Lung (tissue), 12 donors: ENCODE results near the gene ORM2. TPM values are rescaled to one million over a fixed set of nuclear protein-coding genes. Genes with fewer than 3 reads are reported as not detected.

Experiments used
- ATAC-seq: fragments of 200-7000 bp; cut with Tn5 transposase; one replicate; pipeline ENCODE4 v1.9.1; 2020; ENCODE audit warnings: moderate number of reproducible peaks; ENCODE audit not compliant: insufficient read depth, low FRiP score
- DNase-seq, 3 donors: peaks; one replicate each; pipeline ENCODE4 v3.0.0-alpha.2; 2013 to 2017
- H3K27ac ChIP-seq, 2 donors: one replicate each; pipeline ENCODE4 v1.5.1; 2013; ENCODE audit warnings: mild to moderate bottlenecking in 2 of 2, moderate library complexity in 2 of 2, control low read depth in 1 of 2, inconsistent platforms in 1 of 2, low read depth in 1 of 2, low read length in 1 of 2
- H3K27me3 ChIP-seq, 3 donors: one replicate each; pipeline ENCODE4 v1.5.1; 2013; ENCODE audit warnings: low read length in 2 of 3; ENCODE audit not compliant: control insufficient read depth in 3 of 3, insufficient read depth in 3 of 3
- H3K36me3 ChIP-seq, 4 donors: one replicate each; pipeline ENCODE4 v1.5.1; 2013; ENCODE audit warnings: low read length in 4 of 4, mild to moderate bottlenecking in 1 of 4, moderate library complexity in 1 of 4; ENCODE audit not compliant: control insufficient read depth in 4 of 4, insufficient read depth in 4 of 4
- H3K4me1 ChIP-seq, 5 donors: one replicate each; pipeline ENCODE4 v1.5.1; 2013; ENCODE audit warnings: low read length in 5 of 5, mild to moderate bottlenecking in 2 of 5, moderate library complexity in 1 of 5; ENCODE audit not compliant: control insufficient read depth in 5 of 5, insufficient read depth in 5 of 5
- H3K4me3 ChIP-seq: one replicate; pipeline ENCODE4 v1.5.1; 2013; ENCODE audit warnings: mild to moderate bottlenecking, control low read depth, moderate library complexity
- H3K9ac ChIP-seq, 2 donors: one replicate each; pipeline ENCODE4 v1.5.1; 2013; ENCODE audit warnings: low read length in 2 of 2, control low read depth in 1 of 2; ENCODE audit not compliant: insufficient read depth in 1 of 2
- H3K9me3 ChIP-seq, 4 donors: one replicate each; pipeline ENCODE4 v1.5.1; 2013; ENCODE audit warnings: low read length in 3 of 4, mild to moderate bottlenecking in 1 of 4, moderate library complexity in 1 of 4; ENCODE audit not compliant: control insufficient read depth in 4 of 4, insufficient read depth in 3 of 4
- WGBS, 2 donors: extraction: QIAGEN DNeasy Blood & Tissue Kit; methylation state at CpG; one replicate each; pipeline ENCODE4 v1.1.7; 2013; 5-methylcytosine and 5-hydroxymethylcytosine counted together
- polyA plus RNA-seq, 2 donors: library from polyadenylated mRNA; stranded (reverse); fragments of 200-250 nt; gene quantifications; one replicate each; pipeline ENCODE4 v1.2.1, GENCODE V29; 2013
- total RNA-seq, 2 donors: library from RNA; depleted of rRNA in 1 of 2; stranded (reverse); fragments of >200 nt in 1 of 2; gene quantifications; one replicate each; pipeline ENCODE4 v1.2.1, GENCODE V29; 2014 to 2021
- TF ChIP-seq, protein P1 (sequence below): IDR thresholded peaks from 2 replicates; pipeline ENCODE4 v1.5.1; 2012; ENCODE audit warnings: mild to moderate bottlenecking; ENCODE audit errors: control extremely low read depth, extremely low read depth
- donor health status: control.
- donor health status: control.
- donor health status: Bipolar disorder and iron deficiency.
- donor health status: healthy.
- donor health status: DM: yes; HTN: yes; CAD: no.

The ORM2 gene
- total and polyA plus RNA-seq, 4 donors = 0.77 to 215 (median 47.6) TPM

DNA sequence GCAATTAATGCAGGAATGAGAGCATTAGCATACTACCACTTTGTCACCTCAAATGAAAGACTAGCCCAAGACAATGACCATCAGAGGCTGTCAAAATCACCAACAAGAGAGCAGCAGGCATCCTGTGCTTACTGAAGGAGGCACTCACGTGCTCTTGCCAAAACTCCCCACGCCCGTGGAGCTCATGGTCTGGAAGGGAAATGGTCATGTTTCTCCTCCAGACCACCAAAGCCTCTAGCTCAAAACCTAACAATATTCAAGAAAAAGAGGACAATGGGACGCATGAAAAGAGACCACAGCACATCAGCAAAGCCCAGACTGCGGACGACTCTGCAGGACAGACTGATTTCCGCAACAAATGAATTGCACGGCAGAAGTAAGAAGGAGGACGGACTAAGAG is 45.3 kb downstream of the ORM2 start:
- Histone ChIP-seq H3K27me3 (no peaks in the 10 kb centered on the region), H3K9me3 (no peaks in the 10 kb centered on the region), H3K27ac (no peak overlapping the region), H3K36me3 (peaks cover 0 to 42% (median 35%) of the 10 kb centered on the region in 4 donors), H3K4me1 (peaks cover 0 to 17% (median 4%) of the 10 kb centered on the region in 5 donors), H3K9ac (no peak overlapping the region), H3K4me3 (no peak overlapping the region)
- TF ChIP-seq, protein P1, sequence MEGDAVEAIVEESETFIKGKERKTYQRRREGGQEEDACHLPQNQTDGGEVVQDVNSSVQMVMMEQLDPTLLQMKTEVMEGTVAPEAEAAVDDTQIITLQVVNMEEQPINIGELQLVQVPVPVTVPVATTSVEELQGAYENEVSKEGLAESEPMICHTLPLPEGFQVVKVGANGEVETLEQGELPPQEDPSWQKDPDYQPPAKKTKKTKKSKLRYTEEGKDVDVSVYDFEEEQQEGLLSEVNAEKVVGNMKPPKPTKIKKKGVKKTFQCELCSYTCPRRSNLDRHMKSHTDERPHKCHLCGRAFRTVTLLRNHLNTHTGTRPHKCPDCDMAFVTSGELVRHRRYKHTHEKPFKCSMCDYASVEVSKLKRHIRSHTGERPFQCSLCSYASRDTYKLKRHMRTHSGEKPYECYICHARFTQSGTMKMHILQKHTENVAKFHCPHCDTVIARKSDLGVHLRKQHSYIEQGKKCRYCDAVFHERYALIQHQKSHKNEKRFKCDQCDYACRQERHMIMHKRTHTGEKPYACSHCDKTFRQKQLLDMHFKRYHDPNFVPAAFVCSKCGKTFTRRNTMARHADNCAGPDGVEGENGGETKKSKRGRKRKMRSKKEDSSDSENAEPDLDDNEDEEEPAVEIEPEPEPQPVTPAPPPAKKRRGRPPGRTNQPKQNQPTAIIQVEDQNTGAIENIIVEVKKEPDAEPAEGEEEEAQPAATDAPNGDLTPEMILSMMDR = no peak
- ATAC-seq (no peak), DNase-seq (no peak)
- WGBS, 2 donors = 60 to 75% methylated on average over 9 of the region's 9 CpGs

DNA sequence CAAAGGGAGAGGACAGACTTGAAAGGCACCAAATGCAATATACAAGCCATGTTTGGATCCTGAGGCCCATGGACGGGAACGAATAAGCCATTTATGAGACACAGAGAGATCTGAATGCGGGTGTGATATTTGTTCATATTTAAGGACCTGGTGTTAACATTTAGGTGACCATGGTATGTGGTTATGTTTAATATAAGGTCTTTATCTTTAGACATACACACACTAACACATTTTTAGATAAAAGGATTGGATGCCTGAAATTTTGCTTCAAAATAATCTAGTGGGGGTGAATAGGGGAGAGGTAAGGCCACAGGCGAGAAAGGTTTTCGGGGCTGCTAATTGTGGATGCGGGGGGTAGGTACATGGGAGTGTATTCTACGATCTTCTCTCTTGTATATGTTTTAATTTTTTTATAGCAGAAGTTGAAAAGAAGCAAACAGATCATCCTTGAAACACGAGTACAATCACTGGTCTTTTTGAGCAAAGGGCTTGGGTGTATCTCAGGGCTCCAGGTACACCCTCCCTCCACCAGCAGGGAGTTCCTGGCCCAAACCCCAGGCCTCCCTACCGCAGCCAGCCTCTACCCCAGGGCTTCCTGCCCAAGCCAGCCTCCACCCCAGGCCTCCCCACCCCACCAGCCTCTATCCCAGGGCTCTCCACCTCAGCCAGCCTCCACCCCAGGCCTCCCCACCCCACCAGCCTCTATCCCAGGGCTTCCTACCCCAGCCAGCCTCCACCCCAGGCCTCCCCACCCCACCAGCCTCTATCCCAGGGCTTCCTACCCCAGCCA is 45.9 kb downstream of the ORM2 start:
- WGBS, 2 donors = 83 to 87% methylated on average over 9 of the region's 9 CpGs
- H3K27me3 ChIP-seq = no peaks in the 10 kb centered on the region
- peaks cover 0 to 17% (median 4%) of the 10 kb centered on the region in 5 donors for H3K4me1 ChIP-seq
- no peak for DNase-seq
- no peaks in the 10 kb centered on the region for H3K9me3 ChIP-seq
- no peak overlapping the region for H3K9ac ChIP-seq
- ATAC-seq = no peak
- peak overlapping the region in 1 of 2 donors; percentile 20 for H3K27ac ChIP-seq
- H3K36me3 ChIP-seq = peaks cover 0 to 48% (median 35%) of the 10 kb centered on the region in 4 donors
- no peak overlapping the region for H3K4me3 ChIP-seq
- TF ChIP-seq, protein P1 = no peak

DNA sequence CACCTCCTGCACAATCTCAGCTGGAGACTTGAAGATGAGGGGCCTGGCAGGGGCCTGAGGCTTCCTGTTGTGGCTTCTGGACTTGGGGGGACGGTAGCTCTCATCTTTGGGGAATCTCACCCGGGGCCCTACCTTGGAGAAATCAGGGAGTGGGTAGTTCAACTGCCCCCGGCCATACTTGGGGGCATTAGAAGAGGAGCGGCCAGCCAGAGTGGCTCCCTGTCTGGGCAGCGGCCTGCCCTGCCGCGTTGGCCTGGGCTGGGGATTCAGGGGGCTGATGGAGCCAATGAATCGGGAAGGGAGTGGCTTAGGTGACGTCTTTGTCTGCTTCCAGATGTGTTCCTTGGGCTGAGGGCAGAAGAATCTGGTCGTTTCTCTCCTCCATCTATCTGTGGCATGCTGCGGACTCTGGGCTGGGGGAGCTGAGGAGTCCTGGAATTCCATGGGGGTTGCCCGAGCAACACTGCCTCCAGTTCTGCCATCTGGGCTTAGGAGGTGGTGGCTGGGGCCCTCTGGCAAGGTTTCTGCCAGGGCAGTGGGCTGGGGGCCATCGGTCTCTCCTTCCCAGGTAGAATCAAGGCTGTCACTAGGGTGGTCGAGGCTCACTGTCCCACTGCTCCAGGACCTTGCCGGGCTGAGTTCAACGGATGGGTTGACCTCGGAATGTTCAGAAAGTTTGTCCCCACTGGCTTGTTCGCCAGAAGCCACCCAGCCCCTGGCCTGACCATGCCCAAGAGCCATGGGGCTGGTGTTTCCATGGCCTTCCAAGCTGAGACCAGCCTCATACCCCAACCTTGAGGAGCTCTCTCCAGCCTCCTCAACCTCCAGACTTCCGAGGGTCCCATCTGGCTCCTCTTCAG is 47.1 kb downstream of the ORM2 start:
- peaks cover 0 to 46% (median 35%) of the 10 kb centered on the region in 4 donors for H3K36me3 ChIP-seq

More for the DNA sequence above, 47.1 kb downstream of the ORM2 start:
- TF ChIP-seq, protein P1 = no peak
- H3K9ac ChIP-seq = no peak overlapping the region
- peaks cover 0 to 9% (median 4%) of the 10 kb centered on the region in 5 donors for H3K4me1 ChIP-seq
- H3K4me3 ChIP-seq = no peak overlapping the region
- DNase-seq (no peak), ATAC-seq (no peak)
- H3K27me3 ChIP-seq = no peaks in the 10 kb centered on the region
- H3K27ac ChIP-seq = no peak overlapping the region
- 93 to 94% methylated on average over 19 of the region's 19 CpGs for WGBS, 2 donors
- H3K9me3 ChIP-seq = no peaks in the 10 kb centered on the region
